NCI-H82 treated with DMSO at 0.1 percent for 48 hours (cell line): Measurements from ENCODE around the gene CRIM1.
"Not testable (repeated sequence)": the region's sequence is repeated elsewhere in the genome, so short reads cannot be mapped to it uniquely, and the experiment has no call there.

ENCODE experiments used
- DNase-seq: peaks from one replicate; lab custom pipeline; 2025; ENCODE audit not compliant: unreplicated experiment; lab: John Stamatoyannopoulos, UW

Gene CRIM1, protein sequence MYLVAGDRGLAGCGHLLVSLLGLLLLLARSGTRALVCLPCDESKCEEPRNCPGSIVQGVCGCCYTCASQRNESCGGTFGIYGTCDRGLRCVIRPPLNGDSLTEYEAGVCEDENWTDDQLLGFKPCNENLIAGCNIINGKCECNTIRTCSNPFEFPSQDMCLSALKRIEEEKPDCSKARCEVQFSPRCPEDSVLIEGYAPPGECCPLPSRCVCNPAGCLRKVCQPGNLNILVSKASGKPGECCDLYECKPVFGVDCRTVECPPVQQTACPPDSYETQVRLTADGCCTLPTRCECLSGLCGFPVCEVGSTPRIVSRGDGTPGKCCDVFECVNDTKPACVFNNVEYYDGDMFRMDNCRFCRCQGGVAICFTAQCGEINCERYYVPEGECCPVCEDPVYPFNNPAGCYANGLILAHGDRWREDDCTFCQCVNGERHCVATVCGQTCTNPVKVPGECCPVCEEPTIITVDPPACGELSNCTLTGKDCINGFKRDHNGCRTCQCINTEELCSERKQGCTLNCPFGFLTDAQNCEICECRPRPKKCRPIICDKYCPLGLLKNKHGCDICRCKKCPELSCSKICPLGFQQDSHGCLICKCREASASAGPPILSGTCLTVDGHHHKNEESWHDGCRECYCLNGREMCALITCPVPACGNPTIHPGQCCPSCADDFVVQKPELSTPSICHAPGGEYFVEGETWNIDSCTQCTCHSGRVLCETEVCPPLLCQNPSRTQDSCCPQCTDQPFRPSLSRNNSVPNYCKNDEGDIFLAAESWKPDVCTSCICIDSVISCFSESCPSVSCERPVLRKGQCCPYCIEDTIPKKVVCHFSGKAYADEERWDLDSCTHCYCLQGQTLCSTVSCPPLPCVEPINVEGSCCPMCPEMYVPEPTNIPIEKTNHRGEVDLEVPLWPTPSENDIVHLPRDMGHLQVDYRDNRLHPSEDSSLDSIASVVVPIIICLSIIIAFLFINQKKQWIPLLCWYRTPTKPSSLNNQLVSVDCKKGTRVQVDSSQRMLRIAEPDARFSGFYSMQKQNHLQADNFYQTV

GRCh38 chr2:36355151-36355889, at the start of gene CRIM1:
TSS of gene CRIM1 (plus strand) at chr2:36355778. CDS start at chr2:36356293, 515 bp downstream.
- peak; percentile 67 for DNase-seq

DNA sequence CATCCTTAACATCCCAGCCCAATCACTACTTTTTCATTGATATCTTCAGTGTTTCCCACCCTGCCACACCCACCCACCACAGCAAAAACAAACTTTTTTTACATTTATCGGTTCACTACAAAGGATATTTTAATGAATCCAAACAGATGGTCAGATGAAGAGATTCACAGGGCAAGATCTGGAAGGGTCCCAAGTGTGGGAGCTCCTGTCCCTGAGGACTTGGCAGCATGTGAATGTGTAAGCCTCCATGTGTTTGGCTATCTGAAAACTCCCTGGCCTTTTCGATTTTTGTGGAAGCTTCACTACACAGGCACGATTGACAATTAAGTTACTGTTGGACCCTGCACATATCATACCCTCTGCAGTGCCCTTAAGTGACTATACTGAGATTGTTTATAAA, 48.1 kb upstream of the CRIM1 start:
- no peak for DNase-seq

DNA sequence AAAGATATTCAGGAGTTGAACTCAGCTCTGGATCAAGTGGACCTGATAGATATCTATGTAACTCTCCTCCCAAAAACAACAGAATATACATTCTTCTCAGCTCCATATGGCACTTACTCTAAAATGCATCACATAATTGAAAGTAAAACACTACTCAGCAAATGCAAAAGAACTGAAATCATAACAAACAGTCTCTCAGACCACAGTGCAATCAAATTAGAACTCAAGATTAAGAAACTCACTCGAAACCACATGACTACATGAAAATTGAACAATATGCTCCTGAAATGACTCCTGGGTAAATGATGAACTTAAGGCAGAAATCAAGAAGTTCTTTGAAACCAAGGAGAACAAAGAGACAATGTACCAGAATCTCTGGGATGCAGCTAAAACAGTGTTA, 45.1 kb upstream of the CRIM1 start:
- not testable (repeated sequence) for DNase-seq

GRCh38 chr2:36318547-36318946, 37.0 kb upstream of the CRIM1 start:
- DNase-seq, result no peak

DNA sequence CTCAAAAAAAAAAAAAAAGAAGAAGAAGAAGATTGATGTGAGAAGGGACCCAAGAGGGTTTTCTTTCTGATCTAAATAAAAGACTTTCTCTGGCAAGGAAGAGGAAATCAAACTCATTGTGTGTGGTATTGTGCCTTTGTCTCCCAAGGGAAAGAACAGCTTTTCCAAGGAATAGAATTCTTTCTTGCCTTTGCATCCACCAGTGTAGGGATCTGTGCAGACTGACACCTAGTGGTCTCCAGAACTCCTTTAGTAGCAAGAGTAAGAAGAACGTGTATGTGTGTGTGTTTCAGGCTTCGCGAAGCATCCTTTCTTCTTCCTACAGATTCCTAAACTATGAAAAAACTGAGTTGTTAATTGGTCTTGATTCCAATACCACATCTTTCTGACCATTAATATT, 33.5 kb upstream of the CRIM1 start:
- DNase-seq, result peak; percentile 10

DNA sequence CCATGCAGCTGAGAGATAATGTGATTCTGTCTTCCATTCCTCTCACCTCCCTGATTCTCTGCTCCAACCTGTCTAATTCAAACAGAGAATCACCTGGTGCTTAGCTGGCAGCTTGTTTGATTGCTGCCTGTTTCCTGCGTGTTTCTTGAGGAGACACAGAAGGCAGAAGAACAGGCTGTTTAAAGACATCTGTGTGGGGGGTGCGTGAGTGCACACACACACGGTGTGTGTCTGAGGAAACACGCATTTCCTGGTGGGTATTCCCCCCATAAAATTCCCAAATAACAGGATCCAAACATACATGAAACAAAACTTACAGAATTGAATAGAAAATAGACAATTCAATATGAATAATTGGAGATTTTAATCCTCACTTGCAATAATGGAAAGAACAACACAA, 29.3 kb upstream of the CRIM1 start:
- DNase-seq, result no peak

GRCh38 chr2:36329251-36329650, 26.3 kb upstream of the CRIM1 start:
- no peak for DNase-seq

DNA sequence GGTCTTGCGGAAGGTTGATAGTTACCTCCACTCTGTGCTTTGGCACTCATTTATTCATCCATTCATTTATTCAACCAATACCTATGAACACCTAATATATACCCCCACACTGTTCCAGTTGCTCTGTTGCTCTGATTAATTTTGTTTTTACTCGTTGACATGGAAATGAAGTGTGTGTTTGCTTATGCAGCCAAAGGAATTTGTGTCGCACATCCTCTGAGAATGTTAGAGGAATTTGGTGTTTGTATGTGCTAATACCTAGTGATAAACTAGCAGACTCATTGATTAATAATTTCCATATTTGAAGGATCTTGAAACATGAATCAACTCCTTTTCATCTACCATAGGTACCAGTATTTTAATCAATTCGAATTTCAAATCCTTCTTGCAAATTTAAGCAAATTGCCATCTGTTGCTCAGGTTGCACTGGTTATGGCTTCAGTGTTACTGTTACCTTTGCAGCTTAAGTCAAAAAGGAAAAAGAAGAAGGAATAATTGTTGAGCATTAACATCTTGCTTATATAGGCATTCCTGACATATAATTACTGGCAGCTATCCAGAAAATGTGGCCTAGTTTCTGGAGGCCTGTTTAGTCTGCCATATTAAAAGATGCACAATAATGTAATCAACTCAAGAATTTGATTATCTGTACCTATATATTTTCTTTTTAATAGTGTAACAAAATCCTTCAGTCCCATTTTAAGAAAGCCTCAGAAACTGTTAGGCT, 25.7 kb upstream of the CRIM1 start:
- no peak for DNase-seq

DNA sequence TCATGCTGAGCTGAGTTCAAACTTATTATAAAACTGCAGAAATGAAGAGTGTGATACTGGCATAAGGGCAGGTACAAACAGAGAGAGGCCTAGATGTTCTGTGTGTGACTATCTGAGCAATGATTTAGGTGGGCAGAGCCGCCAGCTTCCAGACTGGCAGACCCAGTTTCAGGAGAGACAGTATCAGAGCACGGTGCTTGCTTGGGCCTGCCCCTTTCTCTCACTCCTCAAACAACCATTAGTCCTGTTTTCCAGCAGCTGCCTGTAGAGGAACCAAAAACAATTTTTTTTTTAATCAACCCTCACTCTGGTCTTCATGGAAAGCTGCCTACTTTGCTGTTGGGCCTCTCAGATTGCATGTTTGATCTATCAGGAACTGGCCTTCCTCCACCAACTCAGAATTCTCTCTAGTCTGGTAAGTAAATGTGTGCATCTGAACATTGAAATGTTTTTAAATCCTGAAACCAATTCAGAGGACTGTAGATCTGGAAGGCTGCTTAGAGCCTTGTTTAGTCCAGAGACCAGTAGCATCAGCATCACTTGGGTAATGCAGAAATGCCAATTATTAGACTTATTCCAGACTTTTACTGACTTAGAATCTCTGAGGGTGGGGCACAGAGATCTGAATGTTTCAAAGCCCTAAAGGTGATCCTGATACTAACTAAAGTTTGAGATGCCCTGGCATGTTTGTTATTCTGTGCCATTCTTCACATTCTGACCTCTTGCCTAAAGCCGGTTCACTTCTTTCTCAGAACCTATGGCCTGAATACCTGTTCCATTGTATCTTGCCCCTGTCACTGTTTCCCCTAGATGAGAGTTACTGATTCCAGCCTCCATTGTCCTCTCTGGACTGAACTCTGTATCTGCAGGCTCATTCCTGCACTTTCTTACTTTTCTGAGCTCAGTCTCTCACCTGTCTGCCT, 24.8 kb upstream of the CRIM1 start:
- no peak for DNase-seq

- no peak for DNase-seq
These were observed 22.1 kb upstream of the CRIM1 start for GRCh38 chr2:36333350-36334012.

- DNase-seq, result no peak
These were observed 20.0 kb upstream of the CRIM1 start for GRCh38 chr2:36335597-36335996.

DNA sequence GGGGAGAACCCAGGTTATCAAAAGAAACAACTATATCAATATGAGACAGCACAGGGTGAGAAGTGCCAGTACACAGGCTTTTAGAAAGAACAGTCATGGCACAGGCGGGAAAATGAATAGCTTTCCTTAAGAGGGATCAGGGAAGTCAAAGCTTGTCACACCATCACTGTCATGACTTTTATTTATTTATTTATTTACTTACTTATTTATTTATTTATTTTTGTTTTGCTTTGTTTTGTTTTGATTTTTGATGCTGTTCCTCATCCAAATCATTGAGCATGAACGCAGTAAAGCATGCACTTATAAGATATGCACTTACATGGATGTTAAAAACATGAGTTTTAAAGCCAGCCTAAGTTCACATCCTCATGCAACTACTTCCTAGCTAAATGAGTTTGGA, 19.3 kb upstream of the CRIM1 start:
- no peak for DNase-seq

GRCh38 chr2:36337354-36337753, 18.2 kb upstream of the CRIM1 start:
- no peak for DNase-seq

- no peak for DNase-seq
These were observed 17.3 kb upstream of the CRIM1 start for GRCh38 chr2:36338124-36338826.

- DNase-seq, result no peak
These were observed 16.8 kb upstream of the CRIM1 start for GRCh38 chr2:36338827-36339145.

DNA sequence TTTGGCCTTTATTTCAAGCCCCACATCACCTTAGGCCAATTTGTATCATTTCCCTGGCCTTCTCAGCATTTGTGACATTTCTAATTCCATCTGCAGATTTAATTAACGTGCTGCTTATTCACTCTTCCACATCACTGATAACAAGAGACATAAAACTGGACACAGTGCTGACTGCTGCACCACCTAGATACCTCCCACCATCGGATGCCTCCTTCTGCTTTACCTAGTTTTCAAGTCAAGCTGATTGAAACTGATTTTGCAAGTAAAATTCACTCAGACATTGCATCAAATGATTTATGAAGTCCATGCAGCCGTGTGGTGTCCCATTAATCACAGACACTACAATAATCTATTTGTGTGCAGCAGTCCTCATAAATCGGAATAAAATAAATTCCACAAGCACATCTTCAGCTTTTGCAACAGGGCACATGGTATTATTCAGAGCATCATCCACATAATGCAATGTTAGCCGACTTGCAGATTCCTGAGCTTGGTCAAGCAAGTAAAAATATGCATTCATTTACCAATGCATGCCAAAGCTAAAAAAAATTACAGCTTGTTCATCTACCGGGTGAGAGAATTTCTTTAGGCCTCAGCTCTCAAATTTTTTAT, 15.9 kb upstream of the CRIM1 start:
- DNase-seq, result no peak

DNA sequence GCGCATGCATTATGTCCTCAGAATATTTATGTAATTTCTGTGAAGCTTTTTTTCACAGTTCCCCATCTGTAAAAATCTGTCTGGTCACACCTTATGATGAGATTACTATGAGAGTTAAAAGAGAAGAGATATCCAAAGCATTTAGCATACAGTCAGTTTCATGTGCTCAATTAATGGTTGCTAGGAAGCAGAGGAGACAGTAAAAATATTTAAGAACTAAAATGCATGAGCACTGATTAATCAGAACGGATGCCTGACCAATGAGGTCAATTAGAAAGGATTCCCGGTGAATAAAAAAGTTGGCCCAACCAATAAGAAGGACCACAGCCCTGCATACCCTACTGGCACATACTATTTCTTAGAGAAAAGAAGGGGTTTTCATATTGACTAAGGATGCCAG, 12.0 kb upstream of the CRIM1 start:
- no peak for DNase-seq

GRCh38 chr2:36348721-36349120, 6.9 kb upstream of the CRIM1 start:
- no peak for DNase-seq
